KMS-11 (cell line): Measurements from ENCODE around the gene CDH13.

Source experiments
- H2AFZ ChIP-seq: fragments of 200-600 bp; sonication (generic); 2 replicates; pipeline ENCODE4 v1.6.1; 2016; ENCODE audit warnings: antibody characterized with exemption, mixed run types, low read depth
- H3K27ac ChIP-seq: fragments of 200-600 bp; sonication (generic); 2 replicates; pipeline ENCODE4 v1.6.1; 2016; ENCODE audit warnings: mild to moderate bottlenecking, mixed run types
- H3K27me3 ChIP-seq: fragments of 200-600 bp; sonication (generic); 2 replicates; pipeline ENCODE4 v1.6.1; 2017; ENCODE audit warnings: mild to moderate bottlenecking, low read depth, mixed run types, moderate library complexity; ENCODE audit not compliant: insufficient read depth
- H3K36me3 ChIP-seq: fragments of 200-600 bp; sonication (generic); 2 replicates; pipeline ENCODE4 v1.6.1; 2017; ENCODE audit warnings: mild to moderate bottlenecking, mixed run types; ENCODE audit not compliant: insufficient read depth
- H3K4me1 ChIP-seq: fragments of 200-600 bp; sonication (generic); 2 replicates; pipeline ENCODE4 v1.6.1; 2016; ENCODE audit warnings: mild to moderate bottlenecking, low read depth, mixed run types; ENCODE audit not compliant: poor library complexity, severe bottlenecking
- H3K4me2 ChIP-seq: fragments of 200-600 bp; sonication (generic); 2 replicates; pipeline ENCODE4 v1.7.0; 2016; ENCODE audit warnings: mild to moderate bottlenecking, mixed run types
- H3K4me3 ChIP-seq: fragments of 200-600 bp; sonication (generic); IDR thresholded peaks from 2 replicates; pipeline ENCODE4 v1.6.1; 2017; ENCODE audit warnings: low read depth, low read length, mixed read lengths; ENCODE audit not compliant: insufficient read depth
- H3K79me2 ChIP-seq: fragments of 200-600 bp; sonication (generic); 2 replicates; pipeline ENCODE4 v1.6.1; 2016; ENCODE audit warnings: low read depth, mixed run types; ENCODE audit not compliant: insufficient read depth
- H3K9ac ChIP-seq: fragments of 200-600 bp; sonication (generic); 2 replicates; pipeline ENCODE4 v1.6.1; 2016; ENCODE audit warnings: mild to moderate bottlenecking, mixed run types
- H4K20me1 ChIP-seq: fragments of 200-600 bp; sonication (generic); 2 replicates; pipeline ENCODE4 v1.6.1; 2016; ENCODE audit warnings: mild to moderate bottlenecking, mixed run types; ENCODE audit not compliant: insufficient read depth
- CTCF ChIP-seq: fragments of 200-600 bp; sonication (generic); conservative IDR thresholded peaks from 2 replicates; pipeline ENCODE4 v1.6.1; 2017; ENCODE audit warnings: low read depth, mild to moderate bottlenecking, antibody characterized with exemption, low read length, moderate library complexity, mixed read lengths

The CDH13 gene

DNA sequence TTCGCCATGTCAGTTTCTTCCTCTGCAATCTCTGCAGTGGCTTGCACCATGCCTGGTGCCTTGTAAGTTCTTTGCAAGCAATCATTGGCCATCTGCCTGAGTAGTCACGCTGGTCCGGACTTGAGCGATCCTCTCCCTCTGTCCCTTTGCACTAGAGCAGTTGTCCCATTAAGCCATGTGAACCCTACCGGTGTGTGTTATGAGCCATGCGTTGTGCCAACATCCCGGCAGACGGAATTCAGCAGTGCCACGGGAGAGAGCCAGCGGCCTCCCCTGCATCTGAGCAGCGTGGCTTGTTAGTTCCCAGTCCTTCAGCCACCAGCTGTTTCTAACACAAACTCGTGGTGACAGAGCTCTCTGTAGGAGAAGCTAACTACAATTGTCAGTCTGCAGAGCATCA is 905.9 kb downstream of the CDH13 start:
- no peak overlapping the region for H3K4me2 ChIP-seq
- no peaks in the 10 kb centered on the region for H3K4me1 ChIP-seq
- no peak overlapping the region for H3K9ac ChIP-seq
- H3K4me3 ChIP-seq = no peak overlapping the region
- no peaks in the 10 kb centered on the region for H3K27me3 ChIP-seq
- TF ChIP-seq CTCF = no peak
- H3K27ac ChIP-seq = no peak overlapping the region
- no peaks in the 10 kb centered on the region for H3K36me3 ChIP-seq
- H3K79me2 ChIP-seq = no peaks in the 10 kb centered on the region
- no peak overlapping the region for H2AFZ ChIP-seq
- H4K20me1 ChIP-seq = no peaks in the 10 kb centered on the region

DNA sequence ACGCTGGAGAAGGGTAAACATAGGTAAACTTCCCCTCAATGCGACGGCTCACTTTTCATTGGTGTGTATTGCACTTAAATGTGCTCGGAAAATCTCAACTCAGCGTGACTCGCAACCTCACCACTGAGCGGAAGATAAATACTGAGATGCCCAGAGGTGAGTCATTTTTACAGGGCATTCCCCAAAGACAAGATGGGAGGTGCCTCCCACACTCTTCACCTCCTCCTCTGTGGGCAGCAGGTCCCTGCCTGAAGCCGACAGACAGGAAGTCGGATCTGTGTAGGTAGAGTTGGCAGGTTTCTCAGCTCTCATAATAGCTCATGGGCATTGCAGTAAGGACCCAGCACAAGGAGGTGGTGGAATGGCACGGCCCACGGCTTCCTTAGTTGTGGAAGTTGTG is 906.4 kb downstream of the CDH13 start:
- H3K9ac ChIP-seq = no peak overlapping the region
- H3K27ac ChIP-seq = no peak overlapping the region
- no peaks in the 10 kb centered on the region for H3K36me3 ChIP-seq
- no peaks in the 10 kb centered on the region for H3K79me2 ChIP-seq
- no peak overlapping the region for H3K4me2 ChIP-seq
- H3K27me3 ChIP-seq = no peaks in the 10 kb centered on the region
- no peaks in the 10 kb centered on the region for H3K4me1 ChIP-seq
- no peak overlapping the region for H2AFZ ChIP-seq
- H4K20me1 ChIP-seq = no peaks in the 10 kb centered on the region
- no peak for TF ChIP-seq CTCF
- no peak overlapping the region for H3K4me3 ChIP-seq

DNA sequence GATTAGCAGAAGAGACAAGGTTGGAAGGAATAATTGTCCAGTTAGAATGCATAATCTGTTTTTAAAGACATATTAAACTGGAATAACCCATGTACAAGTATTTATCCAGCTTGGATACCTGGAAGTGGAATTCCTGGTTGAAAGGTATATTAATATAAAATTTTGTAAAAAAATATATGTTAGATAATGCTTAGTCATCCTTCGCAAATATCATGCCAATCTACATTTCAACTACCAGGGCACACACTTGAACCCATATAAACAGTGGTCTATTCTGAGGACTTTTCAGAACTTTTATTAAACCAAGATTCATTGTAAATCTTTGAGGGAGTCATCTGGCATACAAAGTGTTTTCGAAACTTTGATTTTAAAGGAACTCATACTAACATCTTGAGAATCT is 911.9 kb downstream of the CDH13 start:
- Histone ChIP-seq H3K79me2 (no peaks in the 10 kb centered on the region), H3K36me3 (no peaks in the 10 kb centered on the region), H3K27ac (no peak overlapping the region), H3K4me2 (no peak overlapping the region), H3K27me3 (no peaks in the 10 kb centered on the region), H2AFZ (no peak overlapping the region), H3K9ac (no peak overlapping the region), H3K4me1 (no peaks in the 10 kb centered on the region), H4K20me1 (no peaks in the 10 kb centered on the region), H3K4me3 (no peak overlapping the region)
- TF ChIP-seq CTCF = no peak

GRCh38 chr16:83539736-83540490 is 913.1 kb downstream of the CDH13 start:
- H2AFZ ChIP-seq = no peak overlapping the region
- no peak for TF ChIP-seq CTCF
- no peaks in the 10 kb centered on the region for H3K36me3 ChIP-seq
- no peaks in the 10 kb centered on the region for H4K20me1 ChIP-seq
- no peak overlapping the region for H3K27ac ChIP-seq
- no peak overlapping the region for H3K4me3 ChIP-seq
- H3K27me3 ChIP-seq = no peaks in the 10 kb centered on the region
- no peak overlapping the region for H3K4me2 ChIP-seq
- no peak overlapping the region for H3K9ac ChIP-seq
- H3K4me1 ChIP-seq = no peaks in the 10 kb centered on the region
- H3K79me2 ChIP-seq = no peaks in the 10 kb centered on the region
